ENCODE measurements around the gene PLEKHG7. TPM values are rescaled to one million over a fixed set of nuclear protein-coding genes. Genes with fewer than 3 reads are reported as not detected.
A peak's percentile ranks its signal among the peaks of the same experiment; 100 is the strongest.
"Not testable (repeated sequence)": the region's sequence is repeated elsewhere in the genome, so short reads cannot be mapped to it uniquely, and the experiment has no call there.

PLEKHG7 gene
- total RNA-seq, 1 donor from 2014 or later = 0.28 TPM

GRCh38 chr12:92749691-92750090, 46.9 kb downstream of the PLEKHG7 start:
- not testable (repeated sequence) for ATAC-seq

- peak; percentile 34 for ATAC-seq
Measured at GRCh38 chr12:92753976-92754885, 51.4 kb downstream of the PLEKHG7 start.

- ATAC-seq = peak; percentile 14
Measured at GRCh38 chr12:92756898-92757596, 54.3 kb downstream of the PLEKHG7 start.

- no peak for ATAC-seq
Measured at GRCh38 chr12:92757597-92758121, 54.9 kb downstream of the PLEKHG7 start.

GRCh38 chr12:92759634-92760268, 57.0 kb downstream of the PLEKHG7 start:
- peak; percentile 95 for ATAC-seq

- ATAC-seq = no peak
Measured at GRCh38 chr12:92762773-92763172, 60.0 kb downstream of the PLEKHG7 start.

- no peak for ATAC-seq
Measured at GRCh38 chr12:92764831-92765230, 62.0 kb downstream of the PLEKHG7 start.

- no peak for ATAC-seq
Measured at GRCh38 chr12:92765871-92766270, 63.1 kb downstream of the PLEKHG7 start.

GRCh38 chr12:92769124-92769901, 66.5 kb downstream of the PLEKHG7 start:
- no peak for ATAC-seq

GRCh38 chr12:92771001-92771400, 68.2 kb downstream of the PLEKHG7 start:
- ATAC-seq = no peak

GRCh38 chr12:92775416-92775815, 72.6 kb downstream of the PLEKHG7 start:
- ATAC-seq = no peak

GRCh38 chr12:92778525-92778924, 75.7 kb downstream of the PLEKHG7 start:
- no peak for ATAC-seq

GRCh38 chr12:92779902-92780301, 77.1 kb downstream of the PLEKHG7 start:
- ATAC-seq = no peak

- no peak for ATAC-seq
Measured at GRCh38 chr12:92784356-92784755, 81.6 kb downstream of the PLEKHG7 start.

- peak; percentile 97 for ATAC-seq
Measured at GRCh38 chr12:92784797-92785562, 82.2 kb downstream of the PLEKHG7 start.

GRCh38 chr12:92785563-92785950, 82.8 kb downstream of the PLEKHG7 start:
- no peak for ATAC-seq

GRCh38 chr12:92786045-92786444, 83.3 kb downstream of the PLEKHG7 start:
- ATAC-seq = no peak

GRCh38 chr12:92794356-92794755, 91.6 kb downstream of the PLEKHG7 start:
- not testable (repeated sequence) for ATAC-seq

- no peak for ATAC-seq
Measured at GRCh38 chr12:92794814-92795213, 92.0 kb downstream of the PLEKHG7 start.

- ATAC-seq = no peak
Measured at GRCh38 chr12:92796650-92797049, 93.9 kb downstream of the PLEKHG7 start.

GRCh38 chr12:92802906-92803305, 100.1 kb downstream of the PLEKHG7 start:
- ATAC-seq = no peak
